ENCODE measurements around the gene RAB3D. TPM values are rescaled to one million over a fixed set of nuclear protein-coding genes. Genes with fewer than 3 reads are reported as not detected.
"Not testable (repeated sequence)": the region's sequence is repeated elsewhere in the genome, so short reads cannot be mapped to it uniquely, and the experiment has no call there.

Gene RAB3D
- total and polyA plus RNA-seq, 2 of the 4 experiments (the other 2 are of a cell fraction) = 4.8 to 5.5 TPM

DNA sequence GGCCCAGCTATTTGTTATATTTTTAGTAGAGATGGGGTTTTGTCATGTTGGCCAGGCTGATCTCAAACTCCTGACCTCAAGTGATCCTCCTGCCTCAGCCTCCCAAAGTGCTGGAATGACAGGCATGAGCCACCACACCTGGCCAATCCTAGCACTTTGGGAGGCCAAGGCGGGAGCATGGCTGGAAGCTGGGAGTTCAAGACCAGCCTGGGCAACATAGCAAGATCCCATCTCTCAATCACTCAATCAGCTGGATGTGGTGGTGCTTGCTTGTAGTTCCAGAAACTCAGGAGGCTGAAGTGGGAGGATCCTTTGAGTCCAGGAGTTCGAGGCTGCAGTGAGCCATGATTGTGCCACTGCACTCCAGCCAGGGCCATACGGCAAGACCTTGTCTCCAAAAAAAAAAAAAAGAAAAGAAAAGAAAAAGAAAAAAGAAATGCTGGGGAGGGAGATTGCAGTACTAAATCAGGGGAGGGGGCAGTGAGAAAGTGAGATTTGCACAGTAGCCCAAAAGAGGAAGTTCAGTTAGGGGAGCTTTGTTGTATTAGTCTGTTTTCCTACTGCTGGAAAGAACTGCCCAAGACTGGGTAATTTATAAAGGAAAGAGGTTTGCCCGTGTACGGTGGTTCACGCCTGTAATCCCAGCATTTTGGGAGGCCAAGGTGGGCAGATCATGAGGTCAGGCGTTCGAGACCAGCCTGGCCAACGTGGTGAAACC is 19.0 kb downstream of the RAB3D start:
- dilution Hi-C loops (cut with HindIII; ENCODE audit: low sequenced_read_pairs, unreplicated experiment); ATAC-seq (ENCODE audit: low read depth): not testable (repeated sequence)

More for the DNA sequence above, 19.0 kb downstream of the RAB3D start:
- H2AK5ac ChIP-seq (ENCODE audit: low read depth, low read length); H3K9me3 ChIP-seq (ENCODE audit: control insufficient read depth, insufficient read depth, low read length); DNase-seq; H2BK5ac ChIP-seq (ENCODE audit: low read depth, low read length, poor library complexity, severe bottlenecking); H3K36me3 ChIP-seq (ENCODE audit: control insufficient read depth, insufficient read depth, low read length); H3K9me1 ChIP-seq (ENCODE audit: insufficient read depth, low read length); BruUV-seq (replicated peaks); H3K9ac ChIP-seq (ENCODE audit: low read depth, low read length); H3K14ac ChIP-seq (replicated peaks; ENCODE audit: low read depth, low read length); H3K79me1 ChIP-seq (ENCODE audit: low read depth in 1 of 2, low read length in 2 of 2); H4K20me1 ChIP-seq (ENCODE audit: insufficient read depth, low read length); H3K27ac ChIP-seq (ENCODE audit: insufficient read depth, low read length); POLR2A ChIA-PET (ENCODE audit: unreplicated experiment); H3K18ac ChIP-seq (ENCODE audit: low read depth, low read length); H4K91ac ChIP-seq (ENCODE audit: insufficient read depth, low read depth, low read length); H2AK9ac ChIP-seq (replicated peaks; ENCODE audit: low read depth, low read length, poor library complexity); H3K4me2 ChIP-seq (ENCODE audit: low read depth, low read length); intact Hi-C loops (cut with micrococcal nuclease); H3K56ac ChIP-seq (ENCODE audit: extremely low read depth, insufficient read depth, low read length); H2BK20ac ChIP-seq (ENCODE audit: low read depth, low read length); CTCF ChIA-PET; H4K8ac ChIP-seq (ENCODE audit: low read depth in 2 of 2, low read length in 2 of 2); in situ Hi-C loops (cut with MboI; ENCODE audit: low sequenced_read_pairs); H2AFZ ChIP-seq (replicated peaks; ENCODE audit: low read length, poor library complexity); H3K23ac ChIP-seq (ENCODE audit: low read depth, low read length); H2BK120ac ChIP-seq (ENCODE audit: low read depth, low read length); H4K5ac ChIP-seq (ENCODE audit: low read depth, low read length); H3K4me3 ChIP-seq (ENCODE audit: insufficient read depth, low read depth, low read length); H3K4ac ChIP-seq (ENCODE audit: low read depth, low read length); H3K27me3 ChIP-seq (ENCODE audit: control insufficient read depth, insufficient read depth, low read length); H2BK15ac ChIP-seq (ENCODE audit: low read depth, low read length): not testable (repeated sequence)
- 100% methylated on average over 1 of the region's 9 CpGs; no CpG with 5 or more reads in 1 of the 2 experiments for WGBS, 2 experiments (ENCODE audit: extremely low coverage in 2 of 2, insufficient read length in 1 of 2)
- peaks cover 12% of the 10 kb centered on the region for H3K4me1 ChIP-seq (ENCODE audit: control insufficient read depth, insufficient read depth, low read length)
